GM23248 (cell line): ENCODE results near the gene NCAN. TPM values are rescaled to one million over a fixed set of nuclear protein-coding genes. Genes with fewer than 3 reads are reported as not detected.

Source experiments
- DNase-seq: peaks from one replicate; pipeline ENCODE4 v3.0.0-alpha.2; 2015
- H2AFZ ChIP-seq: fragments of 200-600 bp; sonication (generic); 2 replicates; pipeline ENCODE4 v1.6.1; 2016; ENCODE audit warnings: antibody characterized with exemption
- H3F3A ChIP-seq: fragments of 200-600 bp; sonication (generic); 2 replicates; pipeline ENCODE4 v1.6.1; 2016; ENCODE audit warnings: mild to moderate bottlenecking, antibody characterized with exemption, mixed run types; ENCODE audit not compliant: insufficient read depth
- H3K27ac ChIP-seq: fragments of 200-600 bp; sonication (generic); 2 replicates; pipeline ENCODE4 v1.5.1; 2016; ENCODE audit warnings: mild to moderate bottlenecking
- H3K27me3 ChIP-seq: fragments of 200-600 bp; sonication (generic); replicated peaks from 2 replicates; pipeline ENCODE4 v1.6.1; 2016; ENCODE audit warnings: mild to moderate bottlenecking; ENCODE audit not compliant: insufficient read depth
- H3K36me3 ChIP-seq: fragments of 200-600 bp; sonication (generic); 2 replicates; pipeline ENCODE4 v1.6.1; 2016; ENCODE audit warnings: low read depth, mild to moderate bottlenecking
- H3K4me1 ChIP-seq: fragments of 200-600 bp; sonication (generic); 2 replicates; pipeline ENCODE4 v1.6.1; 2016; ENCODE audit warnings: mild to moderate bottlenecking; ENCODE audit not compliant: insufficient read depth
- H3K4me2 ChIP-seq: fragments of 200-600 bp; sonication (generic); one replicate; pipeline ENCODE4 v1.6.1; 2016; ENCODE audit warnings: mild to moderate bottlenecking; ENCODE audit not compliant: unreplicated experiment
- H3K4me3 ChIP-seq: fragments of 200-600 bp; sonication (generic); 2 replicates; pipeline ENCODE4 v1.5.1; 2016; ENCODE audit warnings: mild to moderate bottlenecking
- H3K79me2 ChIP-seq: fragments of 200-600 bp; sonication (generic); 2 replicates; pipeline ENCODE4 v1.6.1; 2016; ENCODE audit warnings: mild to moderate bottlenecking; ENCODE audit not compliant: insufficient read depth
- H3K9ac ChIP-seq: fragments of 200-600 bp; sonication (generic); 2 replicates; pipeline ENCODE4 v1.6.1; 2016; ENCODE audit warnings: mild to moderate bottlenecking
- H3K9me2 ChIP-seq: fragments of 200-600 bp; sonication (generic); 2 replicates; pipeline ENCODE4 v1.6.1; 2016; ENCODE audit warnings: mixed run types, mild to moderate bottlenecking, moderate library complexity; ENCODE audit not compliant: insufficient read depth
- H3K9me3 ChIP-seq: fragments of 200-600 bp; sonication (generic); one replicate; pipeline ENCODE4 v1.6.1; 2017; ENCODE audit warnings: low read depth
- H4K20me1 ChIP-seq: fragments of 200-600 bp; sonication (generic); 2 replicates; pipeline ENCODE4 v1.6.0; 2016; ENCODE audit not compliant: insufficient read depth
- EZH2 ChIP-seq: fragments of 200-600 bp; sonication (generic); IDR thresholded peaks from 2 replicates; pipeline ENCODE4 v1.6.1; 2018; ENCODE audit warnings: antibody characterized with exemption, mild to moderate bottlenecking; ENCODE audit not compliant: insufficient read depth, poor library complexity, severe bottlenecking
- EZH2phosphoT487 ChIP-seq: fragments of 200-600 bp; sonication (generic); IDR thresholded peaks from 2 replicates; pipeline ENCODE4 v1.6.1; 2018; ENCODE audit warnings: antibody characterized with exemption, moderate library complexity, mild to moderate bottlenecking, low read depth; ENCODE audit not compliant: insufficient read depth
- WGBS, 2 experiments: methylation state at CpG; one replicate each; pipeline ENCODE4 v1.1.6; 2015 to 2017; ENCODE audit warnings: low lambda C conversion rate in 2 of 2, low coverage in 1 of 2; ENCODE audit errors: missing lambda C conversion rate in 2 of 2; 5-methylcytosine and 5-hydroxymethylcytosine counted together
- in situ Hi-C: fragments of 300-500 bp; cut with MboI; formaldehyde crosslinking; loops from 2 replicates; pipeline ENCODE4 v1.15.0; 2020
- polyA plus RNA-seq: library from polyadenylated mRNA; unstranded; fragments of >200 nt; fragmentation: Nextera tagmentation; extraction: Ambion mirVana; gene quantifications from 2 replicates; pipeline ENCODE4 v1.2.1, GENCODE V29; 2016
- total RNA-seq: library from RNA; depleted of rRNA; stranded (reverse); fragments of >200 nt; shearing (Covaris generic); gene quantifications from 2 replicates; pipeline ENCODE4 v1.2.3, GENCODE V29; 2014

The NCAN gene
- total and polyA plus RNA-seq, 2 experiments from 2014 or later = not detected

DNA sequence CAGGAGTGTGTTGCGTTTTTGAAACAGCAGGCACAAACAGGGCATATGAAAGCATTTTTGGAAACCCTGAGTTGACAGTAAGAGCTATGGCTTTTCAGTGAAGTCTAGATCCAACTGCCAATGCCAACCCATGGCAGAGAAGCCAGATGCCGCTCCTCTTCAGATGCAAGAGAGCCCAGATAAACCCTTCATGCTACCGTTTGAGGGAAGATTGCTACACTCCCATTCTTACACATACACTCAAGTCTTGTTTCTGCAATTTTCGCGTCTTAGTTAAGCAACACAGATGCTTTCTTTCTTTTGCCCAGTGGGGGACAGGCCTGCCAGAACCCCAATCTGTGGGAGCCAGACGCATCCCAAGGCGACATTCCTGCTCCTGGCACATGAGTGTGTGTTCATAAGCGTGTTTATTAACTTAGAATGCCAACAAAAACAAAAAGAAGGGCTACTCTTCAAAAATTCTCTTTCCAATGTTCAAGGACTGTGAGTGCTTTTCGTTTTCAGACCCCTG is 30.2 kb upstream of the NCAN start:
- Histone ChIP-seq H3K9me3 (no peaks in the 10 kb centered on the region), H4K20me1 (no peaks in the 10 kb centered on the region), H2AFZ (no peak overlapping the region), H3K4me1 (no peaks in the 10 kb centered on the region), H3K79me2 (0 out of 2 replicates have a peak, but pooled peaks cover 9% of the 10 kb centered on the region), H3K27me3 (no peaks in the 10 kb centered on the region), H3K36me3 (peaks cover 6% of the 10 kb centered on the region; the same call in 1 of the 2 replicates), H3K9me2 (no peaks in the 10 kb centered on the region), H3K4me3 (no peak overlapping the region), H3K27ac (no peak overlapping the region), H3K4me2 (no peak overlapping the region), H3F3A (no peaks in the 10 kb centered on the region), H3K9ac (no peak overlapping the region)
- TF ChIP-seq EZH2 (no peak), EZH2phosphoT487 (no peak)
- DNase-seq = no peak
- in situ Hi-C loops = no loop called here
- WGBS, 2 experiments = 90 to 92% methylated on average over 9 of the region's 9 CpGs

DNA sequence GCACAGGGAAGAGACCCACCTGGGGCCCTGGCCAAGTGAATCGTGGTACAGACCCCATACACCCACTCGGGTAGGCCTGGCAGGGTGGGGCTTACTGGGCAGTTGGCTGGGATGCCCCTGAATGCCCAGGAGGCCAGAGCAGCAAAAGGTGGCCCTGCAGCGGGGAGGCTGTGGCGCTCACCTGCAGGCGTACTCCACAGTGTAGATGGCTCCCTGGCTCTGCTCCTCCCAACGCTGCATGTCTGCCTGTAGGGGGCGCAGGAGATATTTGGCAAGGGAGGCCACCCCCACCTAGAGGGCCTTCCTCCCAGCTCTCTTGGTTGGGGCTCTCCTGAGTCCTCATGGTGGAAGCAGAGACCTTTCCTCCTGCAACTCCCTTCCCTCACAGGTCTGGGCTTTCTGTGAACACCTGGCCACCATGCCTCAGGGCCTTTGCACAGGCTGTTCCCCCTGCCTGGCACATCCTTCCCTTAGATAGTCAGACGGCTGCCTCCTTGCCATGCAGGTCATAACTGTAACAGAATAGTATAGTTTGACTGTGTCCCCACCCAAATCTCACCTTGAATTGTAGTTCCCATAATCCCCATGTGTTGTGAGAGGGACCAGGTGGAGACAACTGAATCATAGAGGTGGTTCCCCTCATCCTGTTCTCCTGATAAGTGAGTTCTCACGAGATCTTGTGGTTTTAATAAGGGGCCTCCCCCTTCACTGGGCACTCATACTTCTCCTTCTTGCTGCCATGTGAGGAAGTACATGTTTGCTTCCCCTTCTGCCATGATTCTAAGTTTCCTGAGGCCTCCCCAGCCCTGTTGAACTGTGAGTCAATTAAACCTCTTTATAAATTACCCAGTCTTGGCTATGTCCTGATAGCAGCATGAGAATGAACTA is 25.7 kb upstream of the NCAN start:
- Histone ChIP-seq H2AFZ (no peak overlapping the region), H3K27ac (no peak overlapping the region), H3K79me2 (peaks cover 40% of the 10 kb centered on the region), H3F3A (no peaks in the 10 kb centered on the region), H4K20me1 (no peaks in the 10 kb centered on the region), H3K27me3 (no peaks in the 10 kb centered on the region), H3K4me2 (no peak overlapping the region), H3K9me3 (no peaks in the 10 kb centered on the region), H3K4me3 (no peak overlapping the region), H3K9me2 (no peaks in the 10 kb centered on the region), H3K36me3 (0 out of 2 replicates have a peak, but pooled peaks cover 2% of the 10 kb centered on the region), H3K9ac (no peak overlapping the region), H3K4me1 (peaks cover 5% of the 10 kb centered on the region)
- in situ Hi-C loops = no loop called here
- TF ChIP-seq EZH2phosphoT487 (no peak), EZH2 (no peak)
- WGBS, 2 experiments = 58 to 64% methylated on average over 9 of the region's 9 CpGs
- peak; percentile 51 for DNase-seq

DNA sequence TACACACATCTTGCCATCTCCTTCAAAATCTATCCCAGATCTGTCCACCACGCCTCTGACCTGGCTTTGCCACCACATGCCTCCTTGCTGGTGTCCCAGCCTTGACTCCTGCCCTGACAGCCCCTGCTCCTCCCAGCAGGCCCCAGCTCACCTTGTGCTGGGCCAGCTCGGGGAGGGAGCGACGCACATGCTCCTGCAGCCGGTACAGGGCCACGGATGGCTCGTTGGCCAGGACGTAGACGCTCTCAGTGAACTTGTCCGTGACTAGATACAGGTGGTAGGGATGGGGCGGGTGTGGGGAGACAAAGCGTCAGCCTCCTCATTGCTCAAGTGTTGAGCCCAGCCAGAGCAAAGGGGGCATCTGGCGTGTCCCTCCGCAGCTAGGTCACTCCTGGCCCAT is 25.0 kb upstream of the NCAN start:
- H3K27ac ChIP-seq = no peak overlapping the region
- H3K36me3 ChIP-seq = 0 out of 2 replicates have a peak, but pooled peaks cover 2% of the 10 kb centered on the region
- no peak overlapping the region for H3K9ac ChIP-seq
- H4K20me1 ChIP-seq = no peaks in the 10 kb centered on the region
- WGBS, 2 experiments = 93% methylated on average over 14 of the region's 14 CpGs
- DNase-seq = no peak
- no peaks in the 10 kb centered on the region for H3K27me3 ChIP-seq
- H3K4me1 ChIP-seq = peaks cover 6% of the 10 kb centered on the region
- no peak for TF ChIP-seq EZH2
- no peak for TF ChIP-seq EZH2phosphoT487
- no peaks in the 10 kb centered on the region for H3K9me3 ChIP-seq
- H3K9me2 ChIP-seq = no peaks in the 10 kb centered on the region
- H3F3A ChIP-seq = no peaks in the 10 kb centered on the region
- in situ Hi-C loops = no loop called here
- no peak overlapping the region for H2AFZ ChIP-seq
- H3K4me3 ChIP-seq = no peak overlapping the region
- H3K4me2 ChIP-seq = no peak overlapping the region
- H3K79me2 ChIP-seq = peaks cover 47% of the 10 kb centered on the region

DNA sequence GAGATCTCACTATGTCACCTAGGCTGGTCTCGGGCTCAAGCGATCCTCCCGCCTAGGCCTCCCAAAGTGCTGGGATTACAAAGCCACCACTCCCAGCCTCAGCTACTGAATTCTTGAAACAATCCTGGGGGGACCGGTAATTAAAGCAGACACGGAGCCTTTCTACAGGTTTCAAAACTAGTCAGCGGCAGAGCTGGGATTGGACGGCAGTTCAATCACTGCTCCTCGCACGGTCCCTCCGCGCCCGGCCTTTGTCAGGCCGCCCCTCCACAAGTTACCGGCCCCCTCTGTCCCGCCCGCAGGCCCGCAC is 20.0 kb upstream of the NCAN start:
- TF ChIP-seq EZH2phosphoT487 (no peak), EZH2 (no peak)
- peak overlapping the region; percentile 92 for H3K27ac ChIP-seq
- H3F3A ChIP-seq = no peaks in the 10 kb centered on the region
- H3K9ac ChIP-seq = peak overlapping the region; percentile 95
- in situ Hi-C loops = no loop called here
- H3K4me3 ChIP-seq = peak overlapping the region; percentile 94
- no peaks in the 10 kb centered on the region for H4K20me1 ChIP-seq
- no peaks in the 10 kb centered on the region for H3K9me2 ChIP-seq
- no peaks in the 10 kb centered on the region for H3K36me3 ChIP-seq
- H3K9me3 ChIP-seq = no peaks in the 10 kb centered on the region
- H3K27me3 ChIP-seq = no peaks in the 10 kb centered on the region
- 1% methylated on average over 15 to 17 of the region's 17 CpGs for WGBS, 2 experiments
- peak overlapping the region; percentile 99 for H2AFZ ChIP-seq
- DNase-seq = no peak
- H3K4me2 ChIP-seq = peak overlapping the region; percentile 83
- peaks cover 72% of the 10 kb centered on the region for H3K79me2 ChIP-seq
- H3K4me1 ChIP-seq = peaks cover 18% of the 10 kb centered on the region
